ENCODE results near the gene HDAC4. TPM values are rescaled to one million over a fixed set of nuclear protein-coding genes. Genes with fewer than 3 reads are reported as not detected.
A peak's percentile ranks its signal among the peaks of the same experiment; 100 is the strongest.

Gene HDAC4
- total RNA-seq, 1 experiment from 2014 or later, result 32.0 TPM

DNA sequence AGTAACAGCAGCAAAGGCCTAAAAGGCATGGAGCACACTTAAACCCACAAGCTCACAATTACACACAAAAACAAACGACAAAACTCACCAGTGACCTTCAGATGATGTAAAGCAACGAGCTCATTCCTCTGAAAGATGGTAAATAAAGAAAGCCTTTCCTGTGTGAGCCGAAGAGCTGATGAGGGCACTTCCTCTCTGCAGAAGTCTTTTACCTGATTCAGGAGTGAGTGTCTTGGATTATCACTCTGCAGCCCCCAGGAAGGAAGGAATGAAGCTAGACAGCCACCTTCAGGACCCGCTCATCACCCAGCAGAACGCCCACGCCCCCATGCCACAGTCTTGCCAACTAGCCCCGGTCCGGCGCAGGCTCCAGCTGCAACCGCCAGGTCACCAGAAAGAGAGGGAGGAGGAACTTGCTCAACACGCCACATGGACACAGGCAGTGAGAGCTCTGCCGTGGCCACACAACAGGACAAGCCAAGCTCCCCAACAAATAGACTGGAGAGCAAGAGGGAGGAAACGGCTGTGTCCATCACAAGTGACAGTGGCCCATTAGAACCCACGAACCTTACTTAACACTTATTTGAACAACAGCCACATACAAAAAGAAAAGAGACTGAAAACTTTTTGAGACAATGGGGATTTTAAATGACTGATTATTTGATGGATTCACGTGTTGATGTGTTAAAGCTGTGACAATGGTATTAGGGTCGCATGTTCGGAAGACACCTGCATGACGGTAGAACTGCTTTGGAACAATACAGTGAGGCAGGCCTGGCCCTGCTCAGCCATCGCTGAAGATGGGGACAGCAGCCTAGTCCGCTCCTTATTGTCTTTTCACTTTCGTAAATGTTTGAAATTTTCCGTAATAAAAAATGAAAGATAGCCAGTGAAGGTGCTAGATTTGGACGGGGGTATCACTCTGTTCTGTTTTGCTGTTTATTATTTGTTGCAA, 127.3 kb downstream of the HDAC4 start:
- no peak overlapping the region for H3K4me3 Mint-ChIP-seq
- no peak overlapping the region for H3T11ph ChIP-seq (ENCODE audit: low read length)
- no peak overlapping the region for H3K18ac ChIP-seq (ENCODE audit: insufficient read length, low read depth, low read length)
- no peak for DNase-seq
- no peak overlapping the region for H3K27ac ChIP-seq (ENCODE audit: insufficient read length, low read depth, low read length)
- no peaks in the 10 kb centered on the region for H3K23me2 ChIP-seq (ENCODE audit: insufficient read length, low read depth, low read length, poor library complexity, severe bottlenecking)
- H3K4me1 ChIP-seq (ENCODE audit: insufficient read depth, low read length), result no peaks in the 10 kb centered on the region
- H2BK5ac ChIP-seq (ENCODE audit: insufficient read length, low read length), result no peak overlapping the region
- H2BK12ac ChIP-seq (ENCODE audit: insufficient read length, low read depth, low read length), result no peak overlapping the region
- no peaks in the 10 kb centered on the region for H3K79me1 ChIP-seq (ENCODE audit: insufficient read depth, low read depth, low read length, poor library complexity, severe bottlenecking)
- no peak overlapping the region for H3K23ac ChIP-seq (ENCODE audit: insufficient read length, low read depth, low read length)
- WGBS (ENCODE audit: extremely low coverage, insufficient read length, low lambda C conversion rate), result no CpG with 5 or more reads among the region's 23 CpGs
- no peaks in the 10 kb centered on the region for H3K36me3 Mint-ChIP-seq (ENCODE audit: insufficient read depth in 1 of 3, low read depth in 3 of 3)
- H3K4me1 Mint-ChIP-seq, result peaks cover 42 to 48% of the 10 kb centered on the region in 2 experiments
- no peak overlapping the region for H2AK5ac ChIP-seq (ENCODE audit: insufficient read length, low read length)
- H3K27ac Mint-ChIP-seq, result 0 out of 7 replicates have a peak overlapping the region, but pooled peaks of 1 of the 3 experiments have one; percentile 27
- H3K9me3 Mint-ChIP-seq, result no peaks in the 10 kb centered on the region
- no peak for TF ChIP-seq CTCF (conservative IDR thresholded peaks at IDR 0.05)
- H3K4me2 ChIP-seq (ENCODE audit: insufficient read depth, insufficient read length, low read length), result no peak overlapping the region
- H2BK15ac ChIP-seq (ENCODE audit: low read depth, low read length), result no peak overlapping the region
- H3K9me3 ChIP-seq (ENCODE audit: control insufficient read depth, low read depth, low read length), result no peaks in the 10 kb centered on the region
- no peaks in the 10 kb centered on the region for H3K27me3 Mint-ChIP-seq (ENCODE audit: low read depth)
- no peaks in the 10 kb centered on the region for H4K20me1 ChIP-seq (ENCODE audit: control insufficient read depth, insufficient read depth, insufficient read length)
- H3K9ac ChIP-seq (ENCODE audit: extremely low read depth, insufficient read length, low read length), result no peak overlapping the region
- peak overlapping the region; percentile 4; the same call in 1 of the 2 replicates for H3K14ac ChIP-seq (ENCODE audit: insufficient read depth, low read length)
- no peak overlapping the region for H4K8ac ChIP-seq (replicated peaks; ENCODE audit: insufficient read length, low read depth, low read length)
- H3K27me3 ChIP-seq (ENCODE audit: insufficient read depth, low read length), result no peaks in the 10 kb centered on the region
- H3K56ac ChIP-seq (ENCODE audit: insufficient read length, low read depth, low read length), result no peak overlapping the region
- no peak overlapping the region for H2AFZ ChIP-seq (ENCODE audit: low read length)
- no peak overlapping the region for H2BK20ac ChIP-seq (ENCODE audit: low read depth, low read length, poor library complexity, severe bottlenecking)
- no peak overlapping the region for H4K91ac ChIP-seq (ENCODE audit: insufficient read length, low read depth, low read length)
- no peak overlapping the region for H4K5ac ChIP-seq (ENCODE audit: insufficient read length, low read depth, low read length)
- H3K79me2 ChIP-seq (ENCODE audit: insufficient read depth, low read length), result peaks cover 4% of the 10 kb centered on the region; the same call in 1 of the 2 replicates
- H2BK120ac ChIP-seq (ENCODE audit: low read depth, low read length, poor library complexity, severe bottlenecking), result no peak overlapping the region
- H3K4ac ChIP-seq (ENCODE audit: low read depth, low read length), result no peak overlapping the region
